ENCODE results near the gene SFXN5.
"Not testable (repeated sequence)": the region's sequence is repeated elsewhere in the genome, so short reads cannot be mapped to it uniquely, and the experiment has no call there.

- TF ChIP-seq, protein P1, sequence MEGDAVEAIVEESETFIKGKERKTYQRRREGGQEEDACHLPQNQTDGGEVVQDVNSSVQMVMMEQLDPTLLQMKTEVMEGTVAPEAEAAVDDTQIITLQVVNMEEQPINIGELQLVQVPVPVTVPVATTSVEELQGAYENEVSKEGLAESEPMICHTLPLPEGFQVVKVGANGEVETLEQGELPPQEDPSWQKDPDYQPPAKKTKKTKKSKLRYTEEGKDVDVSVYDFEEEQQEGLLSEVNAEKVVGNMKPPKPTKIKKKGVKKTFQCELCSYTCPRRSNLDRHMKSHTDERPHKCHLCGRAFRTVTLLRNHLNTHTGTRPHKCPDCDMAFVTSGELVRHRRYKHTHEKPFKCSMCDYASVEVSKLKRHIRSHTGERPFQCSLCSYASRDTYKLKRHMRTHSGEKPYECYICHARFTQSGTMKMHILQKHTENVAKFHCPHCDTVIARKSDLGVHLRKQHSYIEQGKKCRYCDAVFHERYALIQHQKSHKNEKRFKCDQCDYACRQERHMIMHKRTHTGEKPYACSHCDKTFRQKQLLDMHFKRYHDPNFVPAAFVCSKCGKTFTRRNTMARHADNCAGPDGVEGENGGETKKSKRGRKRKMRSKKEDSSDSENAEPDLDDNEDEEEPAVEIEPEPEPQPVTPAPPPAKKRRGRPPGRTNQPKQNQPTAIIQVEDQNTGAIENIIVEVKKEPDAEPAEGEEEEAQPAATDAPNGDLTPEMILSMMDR (IDR thresholded peaks at IDR 0.05), result not testable (repeated sequence)
- not testable (repeated sequence) for TF ChIP-seq POLR2A (IDR thresholded peaks at IDR 0.05)
Observed at GRCh38 chr2:73093601-73094218, 22.2 kb upstream of the SFXN5 start.

Data from heart left ventricle (tissue), 13 donors.